Measurements from ENCODE around the gene THSD4.

DNA sequence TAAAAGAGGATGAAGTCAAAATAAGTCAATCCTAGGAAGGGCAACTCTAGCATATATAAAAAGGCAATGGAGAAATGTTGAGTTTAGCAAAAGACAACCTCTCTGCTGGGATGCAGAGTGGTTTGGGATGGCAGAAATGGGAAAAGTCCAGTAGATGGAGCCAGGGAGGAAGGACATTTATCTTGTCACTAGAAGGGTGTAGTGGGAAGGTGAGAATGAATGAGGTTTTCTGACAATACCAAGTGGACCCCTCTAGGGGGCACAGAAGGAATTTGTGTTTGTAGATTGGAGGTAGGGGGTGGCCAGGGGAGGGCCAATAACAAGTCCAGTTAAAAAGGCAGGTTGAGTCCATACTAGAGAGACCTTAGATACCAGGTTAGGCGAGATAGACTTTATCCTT, 80.0 kb downstream of the THSD4 start:
- TF ChIP-seq, protein P1, sequence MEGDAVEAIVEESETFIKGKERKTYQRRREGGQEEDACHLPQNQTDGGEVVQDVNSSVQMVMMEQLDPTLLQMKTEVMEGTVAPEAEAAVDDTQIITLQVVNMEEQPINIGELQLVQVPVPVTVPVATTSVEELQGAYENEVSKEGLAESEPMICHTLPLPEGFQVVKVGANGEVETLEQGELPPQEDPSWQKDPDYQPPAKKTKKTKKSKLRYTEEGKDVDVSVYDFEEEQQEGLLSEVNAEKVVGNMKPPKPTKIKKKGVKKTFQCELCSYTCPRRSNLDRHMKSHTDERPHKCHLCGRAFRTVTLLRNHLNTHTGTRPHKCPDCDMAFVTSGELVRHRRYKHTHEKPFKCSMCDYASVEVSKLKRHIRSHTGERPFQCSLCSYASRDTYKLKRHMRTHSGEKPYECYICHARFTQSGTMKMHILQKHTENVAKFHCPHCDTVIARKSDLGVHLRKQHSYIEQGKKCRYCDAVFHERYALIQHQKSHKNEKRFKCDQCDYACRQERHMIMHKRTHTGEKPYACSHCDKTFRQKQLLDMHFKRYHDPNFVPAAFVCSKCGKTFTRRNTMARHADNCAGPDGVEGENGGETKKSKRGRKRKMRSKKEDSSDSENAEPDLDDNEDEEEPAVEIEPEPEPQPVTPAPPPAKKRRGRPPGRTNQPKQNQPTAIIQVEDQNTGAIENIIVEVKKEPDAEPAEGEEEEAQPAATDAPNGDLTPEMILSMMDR (conservative IDR thresholded peaks at IDR 0.05; ENCODE audit: low read length), result peak; percentile 24; the same call in 1 of the 2 replicates
- no peak for TF ChIP-seq EZH2phosphoT487 (IDR thresholded peaks at IDR 0.05; ENCODE audit: borderline replicate concordance, low read depth, low read length)
